GM19455 (cell line): Measurements from ENCODE around the gene PNMA5.

Experiments
- ATAC-seq: cut with Tn5 transposase; IDR thresholded peaks from one replicate; pipeline ENCODE4 v1.9.1; 2021; ENCODE audit not compliant: unreplicated experiment

Gene PNMA5

GRCh38 chrX:152958524-152959465 lies 35.1 kb downstream of the PNMA5 start:
- ATAC-seq = peak; percentile 93

- peak; percentile 44 for ATAC-seq
Measured at GRCh38 chrX:152958047-152958446, 35.9 kb downstream of the PNMA5 start.

- ATAC-seq = no peak
Measured at GRCh38 chrX:152950786-152951185, 43.1 kb downstream of the PNMA5 start.

- no peak for ATAC-seq
Measured at GRCh38 chrX:152949114-152949513, 44.8 kb downstream of the PNMA5 start.

- ATAC-seq = no peak
Measured at GRCh38 chrX:152946681-152947080, 47.2 kb downstream of the PNMA5 start.

- ATAC-seq = no peak
Measured at GRCh38 chrX:152945021-152945979, 48.6 kb downstream of the PNMA5 start.

GRCh38 chrX:152943826-152944225 lies 50.1 kb downstream of the PNMA5 start:
- ATAC-seq = no peak

GRCh38 chrX:152942077-152942442 lies 51.9 kb downstream of the PNMA5 start:
- ATAC-seq = peak; percentile 5

- ATAC-seq = peak; percentile 95
Measured at GRCh38 chrX:152941328-152942076, 52.4 kb downstream of the PNMA5 start.
